NOMO-1 (cell line): ENCODE data around the gene SELENOF.

Source experiments
- DNase-seq, 2 experiments: peaks; one replicate each; lab custom pipeline; 2025; ENCODE audit not compliant: unreplicated experiment in 2 of 2; lab: John Stamatoyannopoulos, UW

SELENOF gene

DNA sequence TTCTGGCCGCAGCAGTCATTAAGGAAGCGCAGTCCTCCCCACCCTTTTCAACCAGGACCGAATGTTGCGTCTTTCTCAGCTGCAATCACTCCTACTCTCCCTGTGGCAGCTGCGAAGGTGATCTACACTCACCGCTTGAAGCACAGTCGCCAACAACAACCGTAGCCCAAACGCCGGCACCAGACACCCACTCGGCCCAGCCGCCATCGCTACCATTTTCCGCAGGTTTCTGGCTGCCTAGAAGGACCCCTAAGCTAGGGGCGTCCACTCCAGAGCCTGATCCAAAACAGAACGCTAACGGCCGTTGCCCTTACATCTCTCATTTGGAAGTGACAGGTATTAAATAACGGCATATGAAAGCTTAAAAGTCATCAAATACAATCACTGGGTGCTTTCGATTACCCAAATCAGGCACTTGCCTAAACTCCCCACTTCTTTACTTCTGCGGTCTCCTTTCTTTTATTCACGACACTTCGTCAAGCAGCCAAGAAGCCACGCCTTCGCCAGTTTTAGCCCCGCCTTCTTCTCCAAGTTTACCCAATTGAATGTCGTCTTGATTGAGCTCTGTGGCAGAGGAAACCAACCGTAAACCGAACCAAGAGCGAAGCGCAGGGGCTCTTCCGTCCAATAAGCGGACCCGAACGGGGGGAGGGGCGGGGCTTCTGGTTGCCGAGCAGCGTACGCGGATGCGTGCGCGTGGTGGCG, at the start of gene SELENOF:
Gene SELENOF (minus strand): TSS at position 231 of the 705 bp plus-strand sequence. CDS start 15 bp downstream, at position 216.
- DNase-seq, result peak; percentile 99

GRCh38 chr1:86960548-86960947, 46.6 kb upstream of the SELENOF start:
- DNase-seq, result no peak

DNA sequence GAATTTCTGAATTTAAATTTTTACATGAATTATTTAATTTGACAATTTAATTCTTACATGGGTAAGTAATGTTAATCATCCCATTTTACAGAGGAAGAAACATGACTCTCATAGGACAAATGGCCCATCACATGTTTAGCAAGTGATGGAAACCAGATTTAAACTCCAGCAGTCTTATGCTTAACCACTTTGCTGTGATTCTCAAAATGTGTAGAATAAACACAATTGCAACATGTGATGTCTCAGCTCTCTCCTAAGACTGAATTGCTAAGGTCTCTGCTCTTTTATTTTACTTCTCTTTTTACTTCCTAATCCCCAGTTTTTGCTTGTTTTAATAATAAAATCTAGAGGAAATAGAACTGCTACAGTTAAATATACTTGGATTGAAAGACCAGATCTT, 43.3 kb upstream of the SELENOF start:
- no peak for DNase-seq

GRCh38 chr1:86956221-86956620, 42.3 kb upstream of the SELENOF start:
- no peak for DNase-seq

DNA sequence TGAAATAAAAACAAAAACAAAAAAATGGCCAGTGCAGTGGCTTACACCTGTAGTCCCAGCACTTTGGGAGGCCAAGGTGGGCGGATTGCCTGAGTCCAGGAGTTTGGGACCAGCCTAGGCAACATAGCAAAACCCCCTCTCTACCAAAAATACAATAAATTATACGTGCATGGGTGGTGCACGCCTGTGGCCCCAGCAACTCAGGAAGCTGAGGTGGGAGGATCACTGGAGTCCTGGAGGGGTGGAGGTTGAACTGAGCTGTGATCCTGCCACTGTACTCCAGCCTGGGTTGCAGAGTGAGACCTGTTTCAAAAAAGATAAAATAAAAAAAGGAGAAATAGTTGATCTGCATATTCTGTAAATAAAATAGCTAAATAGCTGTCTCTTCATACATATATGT, 41.8 kb upstream of the SELENOF start:
- no peak for DNase-seq

- no peak for DNase-seq
Observed at GRCh38 chr1:86953167-86953566, 39.2 kb upstream of the SELENOF start.

GRCh38 chr1:86951430-86951829, 37.5 kb upstream of the SELENOF start:
- DNase-seq, result no peak

DNA sequence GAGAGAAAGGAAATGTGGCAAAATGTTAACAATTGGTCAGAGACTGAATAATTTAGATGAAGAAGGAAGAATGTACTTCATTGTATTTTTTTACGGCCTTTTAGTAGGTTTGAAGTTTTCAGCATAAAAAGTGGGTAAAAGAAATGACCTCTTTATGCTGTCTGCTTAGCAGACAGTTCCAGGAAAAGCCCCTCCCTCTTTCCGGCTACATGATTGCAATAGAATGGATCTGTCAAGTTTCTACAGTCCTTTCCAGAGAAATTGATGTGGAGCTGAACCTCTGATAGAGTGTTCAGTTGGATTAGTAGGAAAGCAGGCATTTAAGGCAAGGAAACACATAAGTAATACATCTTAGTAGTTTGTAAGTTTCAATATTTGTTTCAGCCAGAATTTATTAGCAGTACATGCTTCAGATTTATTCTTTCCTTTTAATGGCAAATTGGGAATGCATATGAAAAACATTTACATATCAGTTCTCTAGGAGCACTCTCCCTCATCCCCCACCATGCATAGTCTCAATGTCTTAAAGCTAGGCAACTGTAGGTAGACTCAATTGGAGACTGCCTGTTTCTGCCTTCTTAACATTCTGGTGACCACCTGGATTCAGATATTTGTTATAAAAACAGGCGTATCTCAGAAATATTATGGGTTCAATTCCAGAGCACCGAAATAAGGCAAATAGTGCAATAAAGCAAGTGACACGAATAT, 36.9 kb upstream of the SELENOF start:
- no peak for DNase-seq

DNA sequence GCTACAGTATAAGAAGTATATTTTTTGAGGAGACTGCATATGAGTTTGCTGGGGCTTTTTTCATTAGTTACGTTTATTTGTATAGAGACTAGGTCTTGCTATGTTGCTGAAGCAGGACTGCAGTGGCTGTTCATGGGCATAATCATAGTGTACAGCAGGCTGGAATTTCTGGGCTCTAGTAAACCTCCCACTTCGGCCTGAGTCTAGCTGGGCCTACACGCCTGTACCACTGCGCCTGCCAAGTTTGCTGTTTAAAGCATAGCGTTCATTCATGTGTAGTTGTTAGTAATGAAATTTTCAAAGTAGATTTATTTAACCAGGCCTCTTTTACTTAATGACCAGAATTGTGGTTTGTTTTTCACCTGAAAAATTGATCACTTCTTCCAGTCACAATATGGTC, 34.3 kb upstream of the SELENOF start:
- no peak for DNase-seq

- no peak for DNase-seq
Observed at GRCh38 chr1:86942743-86943142, 28.8 kb upstream of the SELENOF start.

- DNase-seq, result no peak
Observed at GRCh38 chr1:86942042-86942441, 28.1 kb upstream of the SELENOF start.

- no peak for DNase-seq
Observed at GRCh38 chr1:86940599-86940998, 26.7 kb upstream of the SELENOF start.

DNA sequence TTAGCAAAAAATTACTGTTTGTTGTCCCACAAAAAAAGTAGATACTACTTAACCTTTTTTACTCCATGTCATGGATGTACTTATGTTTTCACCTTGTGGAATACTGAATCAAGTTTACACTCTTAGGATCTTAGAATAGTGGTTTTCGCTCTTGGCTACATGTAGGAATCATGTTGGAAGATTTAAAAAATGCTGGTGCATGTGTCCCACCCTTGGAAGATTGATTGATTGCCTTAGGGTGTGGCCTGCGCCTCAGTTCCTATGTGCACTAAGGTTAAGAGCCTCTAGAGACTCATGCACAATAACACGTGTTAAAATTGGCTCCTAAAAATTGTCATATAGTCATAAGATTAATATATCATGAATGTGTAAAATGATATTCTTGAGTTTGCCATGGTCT, 25.5 kb upstream of the SELENOF start:
- no peak for DNase-seq

- DNase-seq, result no peak
Observed at GRCh38 chr1:86938855-86939254, 24.9 kb upstream of the SELENOF start.

DNA sequence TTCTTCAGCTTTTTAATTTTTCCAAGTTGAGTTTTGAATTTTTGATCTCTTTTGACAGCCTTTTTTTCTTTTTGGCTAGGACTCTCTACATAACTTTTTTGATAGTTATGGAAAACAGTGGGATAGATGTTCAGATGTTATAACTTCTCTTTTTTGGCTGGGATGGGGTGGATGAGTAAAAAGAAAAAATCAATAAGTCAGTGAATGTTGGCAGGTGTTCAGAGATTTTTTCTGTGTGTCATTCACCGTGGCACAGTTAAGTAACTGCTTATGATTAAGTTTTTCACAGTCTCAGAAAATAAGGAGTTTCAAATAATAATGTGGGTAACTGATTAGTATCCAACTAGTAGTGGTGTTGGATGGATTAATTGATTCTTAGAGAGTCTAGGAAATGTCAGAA, 24.5 kb upstream of the SELENOF start:
- no peak for DNase-seq

- no peak for DNase-seq
Observed at GRCh38 chr1:86933562-86934377, 19.8 kb upstream of the SELENOF start.

DNA sequence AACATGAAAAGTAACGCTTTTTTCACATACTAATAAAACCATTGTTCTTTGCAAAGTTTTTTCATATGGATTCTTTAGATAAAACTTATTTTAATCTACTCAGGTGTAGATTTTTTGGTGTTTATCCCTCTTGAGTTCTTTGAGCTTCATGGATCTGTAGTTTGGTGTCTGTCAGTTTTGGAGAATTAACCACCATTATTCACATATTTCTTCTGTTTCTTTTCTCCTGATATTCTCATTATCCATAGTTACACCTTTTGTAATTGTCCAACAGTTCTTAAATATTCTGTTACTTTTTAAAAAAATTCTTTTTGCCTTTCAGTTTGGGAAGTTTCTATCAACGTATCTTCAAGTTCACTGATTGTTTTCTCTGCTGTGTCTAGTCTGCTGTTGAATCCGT, 19.1 kb upstream of the SELENOF start:
- DNase-seq, result no peak

- no peak for DNase-seq
Observed at GRCh38 chr1:86928819-86929218, 14.9 kb upstream of the SELENOF start.

DNA sequence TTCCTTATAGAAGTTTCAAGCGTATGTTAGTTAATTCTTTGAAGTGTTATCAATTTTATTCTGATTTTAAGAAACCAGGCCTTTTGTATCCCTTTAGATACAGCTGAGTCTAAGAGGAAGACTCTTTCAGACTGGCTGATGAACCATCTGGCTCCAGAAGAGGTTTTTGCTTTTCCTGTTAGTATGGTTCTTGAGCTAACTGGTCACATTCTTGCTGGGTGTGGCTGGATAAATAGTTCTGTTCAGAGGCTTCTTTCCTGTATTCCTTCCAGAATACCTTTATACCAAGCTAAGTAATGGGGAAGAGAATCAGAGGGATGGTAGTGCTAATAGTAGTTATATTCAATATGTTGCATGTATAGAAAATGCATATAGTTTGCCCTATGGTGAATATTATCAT, 13.0 kb upstream of the SELENOF start:
- DNase-seq, result no peak

DNA sequence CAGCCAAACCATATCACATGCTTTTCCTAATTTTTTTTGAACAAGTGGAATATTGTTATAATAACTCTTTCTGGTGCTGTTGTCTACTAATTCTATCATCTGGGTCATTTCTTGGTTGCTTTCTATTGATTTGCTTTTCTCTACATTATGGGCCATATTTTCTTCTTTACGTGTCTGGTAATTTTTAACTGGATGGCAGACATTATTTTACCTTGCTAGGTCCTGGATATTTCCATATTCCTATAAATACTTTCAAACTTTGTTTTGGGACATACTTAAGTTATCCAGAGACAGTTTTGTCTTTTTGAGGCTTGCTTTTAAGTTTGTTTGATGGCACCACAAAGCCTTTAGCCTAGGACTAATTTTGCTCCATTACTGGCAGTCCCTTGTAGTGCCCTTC, 11.8 kb upstream of the SELENOF start:
- DNase-seq, result no peak

GRCh38 chr1:86924324-86924960, 10.5 kb upstream of the SELENOF start:
- no peak for DNase-seq
